Hepatocyte (in vitro differentiated cells): Measurements from ENCODE around the gene PPHLN1. TPM values are rescaled to one million over a fixed set of nuclear protein-coding genes. Genes with fewer than 3 reads are reported as not detected.
A peak's percentile ranks its signal among the peaks of the same experiment; 100 is the strongest.

Experiments used
- DNase-seq: peaks from one replicate; pipeline ENCODE4 v3.0.0-alpha.2; 2016; ENCODE audit warnings: low spot score
- H2AFZ ChIP-seq: fragments of 200-600 bp; sonication (generic); 2 replicates; pipeline ENCODE4 v1.6.0; 2016; ENCODE audit warnings: antibody characterized with exemption, mild to moderate bottlenecking
- H3K27ac ChIP-seq: fragments of 200-600 bp; sonication (generic); 2 replicates; pipeline ENCODE4 v1.5.1; 2016; ENCODE audit warnings: mild to moderate bottlenecking
- H3K27me3 ChIP-seq: fragments of 200-600 bp; sonication (generic); 2 replicates; pipeline ENCODE4 v1.6.1; 2016
- H3K36me3 ChIP-seq: fragments of 200-600 bp; sonication (generic); replicated peaks from 2 replicates; pipeline ENCODE4 v1.5.1; 2016; ENCODE audit warnings: low read depth; ENCODE audit not compliant: insufficient read depth
- H3K4me1 ChIP-seq: fragments of 200-600 bp; sonication (generic); 2 replicates; pipeline ENCODE4 v1.5.1; 2016; ENCODE audit warnings: mild to moderate bottlenecking, moderate library complexity; ENCODE audit not compliant: insufficient read depth
- H3K4me2 ChIP-seq: fragments of 200-600 bp; sonication (generic); 2 replicates; pipeline ENCODE4 v1.6.0; 2016
- H3K4me3 ChIP-seq: fragments of 200-600 bp; sonication (generic); 2 replicates; pipeline ENCODE4 v1.5.1; 2016; ENCODE audit warnings: mild to moderate bottlenecking
- H3K79me2 ChIP-seq: fragments of 200-600 bp; sonication (generic); 2 replicates; pipeline ENCODE4 v1.6.0; 2017; ENCODE audit warnings: mild to moderate bottlenecking
- H3K9me2 ChIP-seq: fragments of 200-600 bp; sonication (generic); replicated peaks from 2 replicates; pipeline ENCODE4 v1.6.0; 2017; ENCODE audit warnings: mild to moderate bottlenecking; ENCODE audit not compliant: insufficient read depth
- H3K9me3 ChIP-seq: fragments of 200-600 bp; sonication (generic); 2 replicates; pipeline ENCODE4 v1.5.1; 2016; ENCODE audit warnings: low read depth, mild to moderate bottlenecking
- H4K20me1 ChIP-seq: fragments of 200-600 bp; sonication (generic); 2 replicates; pipeline ENCODE4 v1.6.0; 2016; ENCODE audit warnings: mild to moderate bottlenecking; ENCODE audit not compliant: insufficient read depth, poor library complexity, severe bottlenecking
- EZH2 ChIP-seq: fragments of 200-600 bp; sonication (generic); IDR thresholded peaks from 2 replicates; pipeline ENCODE4 v1.6.1; 2016; ENCODE audit warnings: antibody characterized with exemption, mild to moderate bottlenecking, borderline replicate concordance
- EZH2phosphoT487 ChIP-seq: fragments of 200-600 bp; sonication (generic); IDR thresholded peaks from one replicate; pipeline ENCODE4 v1.6.1; 2018; ENCODE audit warnings: antibody characterized with exemption, mild to moderate bottlenecking, low read depth, moderate library complexity; ENCODE audit not compliant: unreplicated experiment, severe bottlenecking
- WGBS: methylation state at CpG from one replicate; pipeline ENCODE4 v1.1.6; 2016; ENCODE audit warnings: low lambda C conversion rate; ENCODE audit errors: missing lambda C conversion rate; 5-methylcytosine and 5-hydroxymethylcytosine counted together
- polyA plus RNA-seq: library from polyadenylated mRNA; unstranded; fragments of >200 nt; fragmentation: Nextera tagmentation; extraction: Ambion mirVana; gene quantifications from 2 replicates; pipeline ENCODE4 v1.2.1, GENCODE V29; 2016
- total RNA-seq: library from RNA; depleted of rRNA; stranded (reverse); fragments of >200 nt; gene quantifications from 2 replicates; pipeline ENCODE4 v1.2.3, GENCODE V29; 2014
- TF ChIP-seq, protein P1 (sequence below): fragments of 200-600 bp; sonication (generic); IDR thresholded peaks from 2 replicates; pipeline ENCODE4 v1.5.1; 2016; ENCODE audit warnings: antibody characterized with exemption, mild to moderate bottlenecking; ENCODE audit not compliant: poor library complexity

The PPHLN1 gene
- total and polyA plus RNA-seq, 2 experiments from 2014 or later, result 38.1 to 65.4 TPM

DNA sequence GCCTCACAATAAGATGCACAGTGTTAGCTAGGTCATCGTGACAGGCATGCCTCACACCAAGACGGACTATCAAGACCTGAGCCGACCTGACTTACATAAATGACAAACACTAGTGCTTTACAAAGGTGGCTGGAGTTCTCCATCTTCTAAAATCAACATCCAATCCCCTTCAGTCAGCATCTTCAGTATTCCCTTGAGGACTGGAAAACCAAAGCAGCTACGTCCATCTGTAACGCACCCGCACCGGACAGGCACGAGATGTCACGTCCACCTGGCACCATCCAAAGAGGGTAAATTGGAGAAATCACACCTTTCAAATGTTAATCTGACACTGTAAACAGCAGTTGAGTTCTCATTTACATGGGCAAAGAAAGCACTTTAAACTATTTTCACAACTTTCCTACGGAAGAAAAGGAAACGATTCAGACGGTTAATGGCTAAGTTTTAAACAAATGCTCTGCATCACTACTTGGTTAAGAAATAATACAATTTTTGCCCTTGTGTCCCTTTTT, 133.4 kb downstream of the PPHLN1 start:
- Histone ChIP-seq H3K27me3 (no peaks in the 10 kb centered on the region), H3K9me2 (no peaks in the 10 kb centered on the region), H3K4me1 (no peaks in the 10 kb centered on the region), H3K9me3 (no peaks in the 10 kb centered on the region), H3K79me2 (peaks cover 15% of the 10 kb centered on the region), H4K20me1 (peaks cover 7% of the 10 kb centered on the region), H3K4me3 (no peak overlapping the region), H3K36me3 (no peaks in the 10 kb centered on the region), H2AFZ (no peak overlapping the region), H3K27ac (no peak overlapping the region), H3K4me2 (no peak overlapping the region)
- no peak for DNase-seq
- TF ChIP-seq EZH2, result no peak
- TF ChIP-seq, protein P1, sequence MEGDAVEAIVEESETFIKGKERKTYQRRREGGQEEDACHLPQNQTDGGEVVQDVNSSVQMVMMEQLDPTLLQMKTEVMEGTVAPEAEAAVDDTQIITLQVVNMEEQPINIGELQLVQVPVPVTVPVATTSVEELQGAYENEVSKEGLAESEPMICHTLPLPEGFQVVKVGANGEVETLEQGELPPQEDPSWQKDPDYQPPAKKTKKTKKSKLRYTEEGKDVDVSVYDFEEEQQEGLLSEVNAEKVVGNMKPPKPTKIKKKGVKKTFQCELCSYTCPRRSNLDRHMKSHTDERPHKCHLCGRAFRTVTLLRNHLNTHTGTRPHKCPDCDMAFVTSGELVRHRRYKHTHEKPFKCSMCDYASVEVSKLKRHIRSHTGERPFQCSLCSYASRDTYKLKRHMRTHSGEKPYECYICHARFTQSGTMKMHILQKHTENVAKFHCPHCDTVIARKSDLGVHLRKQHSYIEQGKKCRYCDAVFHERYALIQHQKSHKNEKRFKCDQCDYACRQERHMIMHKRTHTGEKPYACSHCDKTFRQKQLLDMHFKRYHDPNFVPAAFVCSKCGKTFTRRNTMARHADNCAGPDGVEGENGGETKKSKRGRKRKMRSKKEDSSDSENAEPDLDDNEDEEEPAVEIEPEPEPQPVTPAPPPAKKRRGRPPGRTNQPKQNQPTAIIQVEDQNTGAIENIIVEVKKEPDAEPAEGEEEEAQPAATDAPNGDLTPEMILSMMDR, result no peak
- TF ChIP-seq EZH2phosphoT487, result no peak
- 89% methylated on average over 12 of the region's 12 CpGs for WGBS

DNA sequence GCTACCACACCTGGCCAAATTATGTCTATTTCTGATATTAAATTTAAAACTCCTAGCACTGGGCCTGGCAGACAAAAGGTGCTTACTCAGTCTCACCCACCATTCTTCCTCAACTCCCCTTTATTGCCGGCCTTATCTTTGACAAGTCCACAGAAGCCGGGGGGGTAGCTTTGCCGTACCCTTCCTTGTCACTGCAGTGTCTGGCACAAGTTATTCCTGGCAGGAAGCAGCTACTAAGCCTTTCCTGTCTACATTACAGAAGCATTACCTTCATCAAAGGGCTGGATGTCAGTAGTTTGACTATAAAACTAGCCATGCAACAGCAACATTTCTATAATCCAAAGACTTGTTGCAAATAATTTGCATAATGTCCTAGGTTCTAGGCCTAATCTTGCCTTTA, 136.5 kb downstream of the PPHLN1 start:
- Histone ChIP-seq H3K4me2 (no peak overlapping the region), H4K20me1 (peaks cover 7% of the 10 kb centered on the region), H2AFZ (no peak overlapping the region), H3K9me2 (no peaks in the 10 kb centered on the region), H3K79me2 (peaks cover 25% of the 10 kb centered on the region), H3K36me3 (no peaks in the 10 kb centered on the region), H3K27me3 (no peaks in the 10 kb centered on the region), H3K4me3 (no peak overlapping the region), H3K4me1 (no peaks in the 10 kb centered on the region), H3K9me3 (no peaks in the 10 kb centered on the region), H3K27ac (no peak overlapping the region)
- no peak for DNase-seq
- WGBS, result 49% methylated on average over 3 of the region's 3 CpGs
- TF ChIP-seq EZH2, result no peak
- no peak for TF ChIP-seq EZH2phosphoT487
- TF ChIP-seq, protein P1, result no peak

DNA sequence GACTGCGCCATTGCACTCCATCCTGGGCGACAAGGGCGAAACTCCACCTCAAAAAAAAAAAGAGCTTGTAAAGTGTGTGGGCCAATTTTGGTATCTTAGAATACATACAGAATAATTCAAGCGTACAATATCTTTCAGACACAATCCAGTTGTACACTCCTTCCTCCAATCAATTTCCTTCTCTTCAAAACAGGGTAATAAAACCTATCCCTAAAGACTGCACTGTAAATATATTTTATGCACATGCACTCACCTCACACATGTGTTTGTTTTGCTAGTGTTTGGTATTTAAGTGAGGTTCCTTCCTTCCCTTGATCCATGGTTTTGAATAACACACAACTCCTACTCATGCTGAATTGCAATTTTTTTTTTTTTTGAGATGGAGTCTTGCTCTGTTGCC, 137.7 kb downstream of the PPHLN1 start:
- TF ChIP-seq EZH2phosphoT487, result no peak
- TF ChIP-seq, protein P1, result no peak
- TF ChIP-seq EZH2, result no peak
- no peaks in the 10 kb centered on the region for H3K9me2 ChIP-seq
- H3K27ac ChIP-seq, result no peak overlapping the region
- no peaks in the 10 kb centered on the region for H3K36me3 ChIP-seq
- H3K4me2 ChIP-seq, result no peak overlapping the region
- no peak overlapping the region for H3K4me3 ChIP-seq
- no peaks in the 10 kb centered on the region for H3K9me3 ChIP-seq
- H2AFZ ChIP-seq, result no peak overlapping the region
- WGBS, result 93% methylated on average over 4 of the region's 4 CpGs
- no peak for DNase-seq
- H3K27me3 ChIP-seq, result no peaks in the 10 kb centered on the region
- peaks cover 22% of the 10 kb centered on the region for H3K79me2 ChIP-seq
- H4K20me1 ChIP-seq, result peaks cover 7% of the 10 kb centered on the region
- H3K4me1 ChIP-seq, result no peaks in the 10 kb centered on the region

DNA sequence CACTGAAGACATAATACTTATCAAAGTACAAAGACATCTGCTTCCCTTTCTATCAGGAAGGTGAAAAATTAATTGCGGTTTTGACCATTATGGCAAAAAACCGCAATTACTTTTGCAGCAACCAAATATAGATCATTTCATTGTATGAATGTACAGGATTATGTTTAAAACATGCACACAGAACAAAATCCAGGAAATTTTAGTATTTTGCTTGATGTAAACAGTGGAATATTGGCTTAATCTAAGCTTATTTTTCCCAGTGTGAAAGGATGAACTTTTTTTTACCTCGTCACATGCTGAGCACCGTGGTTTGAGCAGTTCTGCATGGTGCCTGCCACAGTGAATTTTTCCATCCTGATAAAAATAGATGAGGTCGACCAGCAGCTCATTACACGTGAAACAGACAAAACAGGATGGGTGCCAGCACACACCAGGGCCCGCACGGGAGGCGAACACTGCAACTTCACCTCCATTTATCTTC, 142.4 kb downstream of the PPHLN1 start:
- H3K9me2 ChIP-seq, result no peaks in the 10 kb centered on the region
- no peaks in the 10 kb centered on the region for H3K9me3 ChIP-seq
- no peaks in the 10 kb centered on the region for H3K36me3 ChIP-seq
- H3K27ac ChIP-seq, result no peak overlapping the region
- no peaks in the 10 kb centered on the region for H3K27me3 ChIP-seq
- H3K4me3 ChIP-seq, result no peak overlapping the region
- H3K4me2 ChIP-seq, result peak overlapping the region; percentile 14
- H3K4me1 ChIP-seq, result peaks cover 21% of the 10 kb centered on the region
- H2AFZ ChIP-seq, result no peak overlapping the region
- no peak for DNase-seq
- peaks cover 49% of the 10 kb centered on the region for H3K79me2 ChIP-seq
- TF ChIP-seq EZH2phosphoT487 (no peak), EZH2 (no peak)
- TF ChIP-seq, protein P1, result no peak
- WGBS, result 73% methylated on average over 9 of the region's 9 CpGs
- H4K20me1 ChIP-seq, result peaks cover 18% of the 10 kb centered on the region
